GM23338 (cell line): Measurements from ENCODE around the gene SMYD3. TPM values are rescaled to one million over a fixed set of nuclear protein-coding genes. Genes with fewer than 3 reads are reported as not detected.

Experiments used
- ATAC-seq: fragments of 200-7000 bp; cut with Tn5 transposase; 3 replicates; pipeline ENCODE4 v1.9.1; 2020
- DNase-seq: peaks from one replicate; pipeline ENCODE4 v3.0.0-alpha.2; 2015; ENCODE audit warnings: low spot score
- H2AFZ ChIP-seq: fragments of 200-600 bp; sonication (generic); 2 replicates; pipeline ENCODE4 v1.8.0; 2016; ENCODE audit warnings: antibody characterized with exemption, mild to moderate bottlenecking, moderate library complexity
- H3F3A ChIP-seq: fragments of 200-600 bp; sonication (generic); replicated peaks from 2 replicates; pipeline ENCODE4 v1.8.0; 2017; ENCODE audit warnings: antibody characterized with exemption, mixed run types, low read depth
- H3K27ac ChIP-seq: fragments of 200-600 bp; sonication (generic); 2 replicates; pipeline ENCODE4 v1.6.1; 2016; ENCODE audit warnings: low read depth
- H3K27me3 ChIP-seq: fragments of 200-600 bp; sonication (generic); 2 replicates; pipeline ENCODE4 v1.8.0; 2016; ENCODE audit warnings: mild to moderate bottlenecking, mixed run types, moderate library complexity; ENCODE audit not compliant: insufficient read depth
- H3K36me3 ChIP-seq: fragments of 200-600 bp; sonication (generic); 2 replicates; pipeline ENCODE4 v1.8.0; 2016; ENCODE audit warnings: mild to moderate bottlenecking; ENCODE audit not compliant: insufficient read depth
- H3K4me1 ChIP-seq: fragments of 200-600 bp; sonication (generic); 2 replicates; pipeline ENCODE4 v1.8.0; 2016; ENCODE audit warnings: mild to moderate bottlenecking, moderate library complexity; ENCODE audit not compliant: insufficient read depth
- H3K4me2 ChIP-seq: fragments of 200-600 bp; sonication (generic); 2 replicates; pipeline ENCODE4 v1.7.1; 2017; ENCODE audit warnings: mixed run types
- H3K4me3 ChIP-seq: fragments of 200-600 bp; sonication (generic); 2 replicates; pipeline ENCODE4 v1.6.1; 2016; ENCODE audit warnings: mixed run types
- H3K79me2 ChIP-seq: fragments of 200-600 bp; sonication (generic); replicated peaks from 2 replicates; pipeline ENCODE4 v1.8.0; 2017; ENCODE audit warnings: mild to moderate bottlenecking; ENCODE audit not compliant: insufficient read depth
- H3K9me2 ChIP-seq: fragments of 200-600 bp; sonication (generic); 2 replicates; pipeline ENCODE4 v1.8.0; 2017; ENCODE audit not compliant: insufficient read depth
- H4K20me1 ChIP-seq: fragments of 200-600 bp; sonication (generic); replicated peaks from 2 replicates; pipeline ENCODE4 v1.8.0; 2017; ENCODE audit warnings: mild to moderate bottlenecking; ENCODE audit not compliant: insufficient read depth
- H3K27ac Mint-ChIP-seq: 2 replicates; pipeline ENCODE4 v1.8.0; 2020; ENCODE audit warnings: inconsistent platforms, mild to moderate bottlenecking, moderate library complexity, mixed read lengths
- H3K27me3 Mint-ChIP-seq: 3 replicates; pipeline ENCODE4 v1.8.0; 2022; ENCODE audit warnings: low read depth, mild to moderate bottlenecking, moderate library complexity, mixed read lengths, inconsistent platforms; ENCODE audit not compliant: insufficient read depth, poor library complexity
- H3K36me3 Mint-ChIP-seq: 3 replicates; pipeline ENCODE4 v1.8.0; 2021; ENCODE audit warnings: low read depth, mild to moderate bottlenecking, inconsistent platforms, moderate library complexity, mixed read lengths
- H3K4me1 Mint-ChIP-seq: 3 replicates; pipeline ENCODE4 v1.8.0; 2020; ENCODE audit warnings: mild to moderate bottlenecking, inconsistent platforms, mixed read lengths
- H3K4me3 Mint-ChIP-seq: 3 replicates; pipeline ENCODE4 v1.8.0; 2021; ENCODE audit warnings: moderate library complexity, mild to moderate bottlenecking, inconsistent platforms, mixed read lengths
- H3K9me3 Mint-ChIP-seq: 3 replicates; pipeline ENCODE4 v1.8.0; 2020; ENCODE audit warnings: moderate library complexity, mild to moderate bottlenecking, inconsistent platforms, mixed read lengths
- CREB1 ChIP-seq: fragments of 250-450 bp; sonication (Bioruptor Pico); IDR thresholded peaks from 2 replicates; pipeline ENCODE4 v1.5.0; 2020; ENCODE audit warnings: low read depth, mild to moderate bottlenecking, moderate library complexity
- EZH2 ChIP-seq: fragments of 200-600 bp; sonication (generic); IDR thresholded peaks from one replicate; pipeline ENCODE4 v1.8.0; 2017; ENCODE audit warnings: antibody characterized with exemption, mild to moderate bottlenecking, low read depth; ENCODE audit not compliant: unreplicated experiment
- EZH2phosphoT487 ChIP-seq: fragments of 200-600 bp; sonication (generic); IDR thresholded peaks from one replicate; pipeline ENCODE4 v1.8.1; 2018; ENCODE audit warnings: antibody characterized with exemption; ENCODE audit not compliant: unreplicated experiment
- NANOG ChIP-seq: IDR thresholded peaks from 2 replicates; pipeline ENCODE4 v1.6.1; 2016; ENCODE audit warnings: antibody characterized with exemption, borderline replicate concordance
- POLR2AphosphoS5 ChIP-seq: IDR thresholded peaks from 2 replicates; pipeline ENCODE4 v1.6.1; 2016; ENCODE audit warnings: antibody characterized with exemption, low read depth
- ZNF114 ChIP-seq: fragments of 250-450 bp; sonication (Bioruptor Pico); IDR thresholded peaks from 2 replicates; pipeline ENCODE4 v1.5.0; 2020; ENCODE audit warnings: mild to moderate bottlenecking, moderate library complexity
- ZNF331 ChIP-seq: fragments of 250-450 bp; sonication (Bioruptor Pico); IDR thresholded peaks from 2 replicates; pipeline ENCODE4 v1.5.0; 2020; ENCODE audit warnings: low read depth, mild to moderate bottlenecking, moderate library complexity
- polyA plus RNA-seq: library from polyadenylated mRNA; unstranded; fragments of >200 nt; fragmentation: Nextera tagmentation; extraction: Ambion mirVana; gene quantifications from 2 replicates; pipeline ENCODE4 v1.2.1, GENCODE V29; 2016
- total RNA-seq: library from RNA; depleted of rRNA; stranded (reverse); fragments of >200 nt; shearing (Covaris generic); gene quantifications from 2 replicates; pipeline ENCODE4 v1.2.3, GENCODE V29; 2014
- TF ChIP-seq, protein P1 (sequence below): IDR thresholded peaks from one replicate; pipeline ENCODE4 v1.6.1; 2018; ENCODE audit warnings: antibody characterized with exemption; ENCODE audit not compliant: unreplicated experiment
- TF ChIP-seq, protein P2 (sequence below): IDR thresholded peaks from 2 replicates; pipeline ENCODE4 v1.6.1; 2016; ENCODE audit warnings: antibody characterized with exemption
- TF ChIP-seq, protein P3 (sequence below), 2 experiments: fragments of 200-600 bp in 1 of 2; sonication (generic) in 1 of 2; conservative IDR thresholded peaks; 2 replicates each; pipeline versions ENCODE4 v1.5.1 to v1.6.1; 2016 to 2017; ENCODE audit warnings: antibody characterized with exemption in 2 of 2, low read depth in 2 of 2, mild to moderate bottlenecking in 2 of 2, moderate library complexity in 1 of 2

Gene SMYD3
- total and polyA plus RNA-seq, 2 experiments from 2014 or later, result 31.8 to 34.4 TPM

DNA sequence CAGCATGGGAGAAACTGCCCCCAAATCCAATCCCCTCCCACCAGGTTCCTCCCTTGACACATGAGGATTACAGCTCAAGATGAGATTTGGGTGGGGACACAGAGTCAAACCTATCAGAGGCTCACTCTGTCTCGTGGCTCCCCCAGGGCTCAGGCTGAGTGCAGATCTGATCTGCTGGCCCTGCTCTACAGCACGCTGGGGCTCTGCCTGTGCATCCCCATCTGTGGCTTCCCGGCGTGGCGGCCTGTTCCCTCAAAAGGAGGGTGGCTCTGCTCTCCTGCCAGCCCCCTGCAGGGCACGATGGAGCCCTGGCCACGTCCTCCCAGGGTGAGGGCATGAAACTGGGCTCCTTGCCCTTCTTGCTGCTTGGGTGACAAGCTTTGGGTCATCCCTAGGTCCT, 19.8 kb upstream of the SMYD3 start:
- Mint-ChIP-seq H3K9me3 (peaks cover 53% of the 10 kb centered on the region), H3K36me3 (peaks cover 11% of the 10 kb centered on the region; the same call in 2 of the 3 replicates), H3K4me1 (no peaks in the 10 kb centered on the region; the same call in 2 of the 3 replicates), H3K4me3 (no peak overlapping the region), H3K27me3 (peaks cover 3% of the 10 kb centered on the region), H3K27ac (no peak overlapping the region)
- peak overlapping the region; percentile 28; the same call in 1 of the 2 replicates for H2AFZ ChIP-seq
- no peak overlapping the region for H3K4me2 ChIP-seq
- no peaks in the 10 kb centered on the region for H3K4me1 ChIP-seq
- H4K20me1 ChIP-seq, result no peaks in the 10 kb centered on the region
- no peak overlapping the region for H3K4me3 ChIP-seq
- no peaks in the 10 kb centered on the region for H3F3A ChIP-seq
- no peaks in the 10 kb centered on the region for H3K36me3 ChIP-seq
- no peak for ATAC-seq
- TF ChIP-seq, protein P1, sequence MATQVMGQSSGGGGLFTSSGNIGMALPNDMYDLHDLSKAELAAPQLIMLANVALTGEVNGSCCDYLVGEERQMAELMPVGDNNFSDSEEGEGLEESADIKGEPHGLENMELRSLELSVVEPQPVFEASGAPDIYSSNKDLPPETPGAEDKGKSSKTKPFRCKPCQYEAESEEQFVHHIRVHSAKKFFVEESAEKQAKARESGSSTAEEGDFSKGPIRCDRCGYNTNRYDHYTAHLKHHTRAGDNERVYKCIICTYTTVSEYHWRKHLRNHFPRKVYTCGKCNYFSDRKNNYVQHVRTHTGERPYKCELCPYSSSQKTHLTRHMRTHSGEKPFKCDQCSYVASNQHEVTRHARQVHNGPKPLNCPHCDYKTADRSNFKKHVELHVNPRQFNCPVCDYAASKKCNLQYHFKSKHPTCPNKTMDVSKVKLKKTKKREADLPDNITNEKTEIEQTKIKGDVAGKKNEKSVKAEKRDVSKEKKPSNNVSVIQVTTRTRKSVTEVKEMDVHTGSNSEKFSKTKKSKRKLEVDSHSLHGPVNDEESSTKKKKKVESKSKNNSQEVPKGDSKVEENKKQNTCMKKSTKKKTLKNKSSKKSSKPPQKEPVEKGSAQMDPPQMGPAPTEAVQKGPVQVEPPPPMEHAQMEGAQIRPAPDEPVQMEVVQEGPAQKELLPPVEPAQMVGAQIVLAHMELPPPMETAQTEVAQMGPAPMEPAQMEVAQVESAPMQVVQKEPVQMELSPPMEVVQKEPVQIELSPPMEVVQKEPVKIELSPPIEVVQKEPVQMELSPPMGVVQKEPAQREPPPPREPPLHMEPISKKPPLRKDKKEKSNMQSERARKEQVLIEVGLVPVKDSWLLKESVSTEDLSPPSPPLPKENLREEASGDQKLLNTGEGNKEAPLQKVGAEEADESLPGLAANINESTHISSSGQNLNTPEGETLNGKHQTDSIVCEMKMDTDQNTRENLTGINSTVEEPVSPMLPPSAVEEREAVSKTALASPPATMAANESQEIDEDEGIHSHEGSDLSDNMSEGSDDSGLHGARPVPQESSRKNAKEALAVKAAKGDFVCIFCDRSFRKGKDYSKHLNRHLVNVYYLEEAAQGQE, result no peak
- TF ChIP-seq ZNF331 (CRISPR knock-in tag) (no peak), EZH2phosphoT487 (no peak), POLR2AphosphoS5 (no peak), ZNF114 (no peak), CREB1 (CRISPR knock-in tag) (no peak)
- TF ChIP-seq, protein P2, sequence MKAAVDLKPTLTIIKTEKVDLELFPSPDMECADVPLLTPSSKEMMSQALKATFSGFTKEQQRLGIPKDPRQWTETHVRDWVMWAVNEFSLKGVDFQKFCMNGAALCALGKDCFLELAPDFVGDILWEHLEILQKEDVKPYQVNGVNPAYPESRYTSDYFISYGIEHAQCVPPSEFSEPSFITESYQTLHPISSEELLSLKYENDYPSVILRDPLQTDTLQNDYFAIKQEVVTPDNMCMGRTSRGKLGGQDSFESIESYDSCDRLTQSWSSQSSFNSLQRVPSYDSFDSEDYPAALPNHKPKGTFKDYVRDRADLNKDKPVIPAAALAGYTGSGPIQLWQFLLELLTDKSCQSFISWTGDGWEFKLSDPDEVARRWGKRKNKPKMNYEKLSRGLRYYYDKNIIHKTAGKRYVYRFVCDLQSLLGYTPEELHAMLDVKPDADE, result no peak
- H3K9me2 ChIP-seq, result no peaks in the 10 kb centered on the region
- no peak for DNase-seq
- H3K79me2 ChIP-seq, result no peaks in the 10 kb centered on the region
- H3K27ac ChIP-seq, result no peak overlapping the region
- no peaks in the 10 kb centered on the region for H3K27me3 ChIP-seq

DNA sequence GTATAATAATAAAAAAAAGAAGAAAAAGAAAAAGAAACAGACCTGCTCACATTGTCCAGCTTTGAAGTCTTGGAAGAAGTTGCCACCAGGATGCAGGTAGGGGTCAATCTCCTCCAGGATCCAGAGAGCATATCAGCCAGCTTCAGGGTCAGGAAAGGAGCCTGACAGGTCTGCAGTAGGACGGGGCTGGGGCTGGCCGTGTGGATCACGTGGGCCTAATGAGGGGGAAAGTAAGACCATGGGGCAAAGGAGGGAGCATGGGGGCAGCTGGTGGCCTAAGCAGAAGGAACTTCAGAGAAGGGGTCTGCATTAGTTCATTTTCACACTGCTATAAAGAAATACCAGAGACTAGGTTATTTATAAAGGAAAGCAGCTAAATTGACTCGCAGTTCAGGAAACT, 19.3 kb upstream of the SMYD3 start:
- Mint-ChIP-seq H3K36me3 (peaks cover 11% of the 10 kb centered on the region; the same call in 2 of the 3 replicates), H3K4me1 (no peaks in the 10 kb centered on the region; the same call in 2 of the 3 replicates), H3K9me3 (peaks cover 52% of the 10 kb centered on the region), H3K27me3 (peaks cover 3% of the 10 kb centered on the region), H3K27ac (no peak overlapping the region), H3K4me3 (no peak overlapping the region)
- no peak overlapping the region for H3K4me3 ChIP-seq
- H3K27ac ChIP-seq, result no peak overlapping the region
- H3K9me2 ChIP-seq, result no peaks in the 10 kb centered on the region
- no peaks in the 10 kb centered on the region for H3K79me2 ChIP-seq
- H2AFZ ChIP-seq, result no peak overlapping the region
- no peak for DNase-seq
- H3K4me1 ChIP-seq, result no peaks in the 10 kb centered on the region
- H3F3A ChIP-seq, result no peaks in the 10 kb centered on the region
- no peaks in the 10 kb centered on the region for H3K27me3 ChIP-seq
- H3K36me3 ChIP-seq, result no peaks in the 10 kb centered on the region
- no peak for ATAC-seq
- no peak overlapping the region for H3K4me2 ChIP-seq
- TF ChIP-seq ZNF114 (no peak), CREB1 (CRISPR knock-in tag) (no peak), EZH2 (no peak), NANOG (no peak), EZH2phosphoT487 (no peak)
- TF ChIP-seq, protein P3, sequence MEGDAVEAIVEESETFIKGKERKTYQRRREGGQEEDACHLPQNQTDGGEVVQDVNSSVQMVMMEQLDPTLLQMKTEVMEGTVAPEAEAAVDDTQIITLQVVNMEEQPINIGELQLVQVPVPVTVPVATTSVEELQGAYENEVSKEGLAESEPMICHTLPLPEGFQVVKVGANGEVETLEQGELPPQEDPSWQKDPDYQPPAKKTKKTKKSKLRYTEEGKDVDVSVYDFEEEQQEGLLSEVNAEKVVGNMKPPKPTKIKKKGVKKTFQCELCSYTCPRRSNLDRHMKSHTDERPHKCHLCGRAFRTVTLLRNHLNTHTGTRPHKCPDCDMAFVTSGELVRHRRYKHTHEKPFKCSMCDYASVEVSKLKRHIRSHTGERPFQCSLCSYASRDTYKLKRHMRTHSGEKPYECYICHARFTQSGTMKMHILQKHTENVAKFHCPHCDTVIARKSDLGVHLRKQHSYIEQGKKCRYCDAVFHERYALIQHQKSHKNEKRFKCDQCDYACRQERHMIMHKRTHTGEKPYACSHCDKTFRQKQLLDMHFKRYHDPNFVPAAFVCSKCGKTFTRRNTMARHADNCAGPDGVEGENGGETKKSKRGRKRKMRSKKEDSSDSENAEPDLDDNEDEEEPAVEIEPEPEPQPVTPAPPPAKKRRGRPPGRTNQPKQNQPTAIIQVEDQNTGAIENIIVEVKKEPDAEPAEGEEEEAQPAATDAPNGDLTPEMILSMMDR (conservative IDR thresholded peaks at IDR 0.05; ENCODE audit: low read depth in 2 of 2), result no peak
- H4K20me1 ChIP-seq, result no peaks in the 10 kb centered on the region
